Adipocyte (in vitro differentiated cells): ENCODE results near the gene AMIGO3.

Source experiments
- DNase-seq: peaks from one replicate; pipeline ENCODE4 v3.0.0-alpha.2; 2015; ENCODE audit warnings: low read depth
- H3K27me3 ChIP-seq: replicated peaks from 2 replicates; pipeline ENCODE4 v1.7.0; 2013; ENCODE audit warnings: mild to moderate bottlenecking, low read length, moderate library complexity; ENCODE audit not compliant: control insufficient read depth, insufficient read depth
- H3K36me3 ChIP-seq: 2 replicates; pipeline ENCODE4 v1.7.0; 2013; ENCODE audit warnings: low read length, mild to moderate bottlenecking, moderate library complexity; ENCODE audit not compliant: control insufficient read depth, insufficient read depth, severe bottlenecking
- H3K4me1 ChIP-seq: 2 replicates; pipeline ENCODE4 v1.7.0; 2013; ENCODE audit warnings: mild to moderate bottlenecking, low read length, moderate library complexity; ENCODE audit not compliant: control insufficient read depth, insufficient read depth
- H3K4me3 ChIP-seq: 2 replicates; pipeline ENCODE4 v1.7.0; 2013; ENCODE audit warnings: mild to moderate bottlenecking, low read length, moderate library complexity
- H3K9ac ChIP-seq: 2 replicates; pipeline ENCODE4 v1.7.0; 2013; ENCODE audit warnings: mild to moderate bottlenecking, low read length, moderate library complexity
- H3K9me3 ChIP-seq: 2 replicates; pipeline ENCODE4 v1.7.0; 2013; ENCODE audit warnings: mild to moderate bottlenecking, low read length, moderate library complexity; ENCODE audit not compliant: control insufficient read depth

The AMIGO3 gene

DNA sequence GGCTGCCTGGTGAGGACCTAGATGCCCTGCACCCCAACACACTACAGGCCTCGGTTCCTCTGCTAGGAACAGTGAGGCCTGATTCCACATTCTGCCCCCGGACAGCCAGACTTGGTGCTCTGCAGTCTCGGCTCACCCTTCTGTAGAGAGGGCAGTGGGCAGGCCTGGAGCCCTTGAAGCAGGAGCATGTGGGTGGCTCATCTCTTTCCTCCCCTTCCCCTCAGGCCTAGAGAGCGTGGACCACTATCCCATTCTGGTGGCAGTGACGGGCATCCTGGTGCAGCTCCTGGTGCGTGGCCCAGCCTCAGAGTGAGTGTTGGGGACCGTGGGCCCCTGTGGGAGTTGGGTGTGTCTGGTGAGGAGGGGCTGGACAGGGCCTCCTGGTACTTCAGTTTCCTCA lies 3.3 kb downstream of the AMIGO3 start:
- Histone ChIP-seq H3K4me1 (peaks cover 13% of the 10 kb centered on the region), H3K27me3 (no peaks in the 10 kb centered on the region), H3K36me3 (peaks cover 26% of the 10 kb centered on the region), H3K9me3 (no peaks in the 10 kb centered on the region), H3K9ac (no peak overlapping the region), H3K4me3 (no peak overlapping the region)
- DNase-seq: no peak

GRCh38 chr3:49715611-49716121 lies 3.8 kb downstream of the AMIGO3 start:
- H3K4me1 ChIP-seq: peaks cover 13% of the 10 kb centered on the region
- no peak for DNase-seq
- H3K36me3 ChIP-seq: peaks cover 24% of the 10 kb centered on the region
- H3K27me3 ChIP-seq: no peaks in the 10 kb centered on the region
- H3K4me3 ChIP-seq: no peak overlapping the region
- no peaks in the 10 kb centered on the region for H3K9me3 ChIP-seq
- H3K9ac ChIP-seq: no peak overlapping the region

DNA sequence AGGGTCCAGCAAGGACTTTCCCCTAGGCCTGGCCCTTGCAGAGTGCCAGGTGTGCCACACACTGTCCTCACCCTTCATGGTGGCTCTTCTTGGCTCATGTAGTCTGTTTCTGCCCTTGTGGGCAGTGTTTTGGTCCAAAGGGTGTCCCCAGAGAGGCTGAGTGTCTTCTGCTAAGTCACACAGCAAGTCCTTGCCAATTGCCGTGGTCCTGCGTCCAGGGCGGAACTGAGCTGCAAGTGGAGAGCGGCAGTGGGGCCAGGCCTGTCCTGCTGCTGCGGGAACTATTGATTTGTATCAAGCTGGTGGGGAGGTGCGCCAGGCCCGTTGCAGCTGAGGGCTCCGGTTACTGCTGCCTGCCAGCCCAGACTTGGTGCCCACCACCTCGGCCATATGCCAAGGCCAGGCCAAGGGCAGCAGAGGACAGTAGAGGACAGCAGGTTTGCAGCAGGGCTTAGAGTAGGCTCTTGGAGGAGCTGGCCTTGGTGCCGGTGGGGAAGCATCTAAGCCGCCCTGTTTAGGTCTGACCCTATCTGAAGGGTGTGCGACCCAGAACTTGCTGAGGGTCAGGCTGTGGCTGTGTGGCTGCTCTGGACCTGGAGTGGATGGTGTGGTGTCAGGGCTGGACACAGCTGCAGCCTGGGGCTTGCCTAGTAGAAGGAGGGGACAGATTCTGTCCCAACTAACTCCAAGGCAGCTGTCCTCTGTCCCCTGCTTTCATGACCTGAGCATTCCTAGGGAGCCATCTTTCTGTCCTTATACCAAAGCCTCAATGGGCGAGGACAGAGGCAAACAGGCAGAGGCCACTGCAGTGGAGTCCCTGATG lies 4.5 kb downstream of the AMIGO3 start:
- no peak for DNase-seq
- Histone ChIP-seq H3K9me3 (no peaks in the 10 kb centered on the region), H3K9ac (no peak overlapping the region), H3K36me3 (peaks cover 23% of the 10 kb centered on the region), H3K27me3 (no peaks in the 10 kb centered on the region), H3K4me1 (peaks cover 12% of the 10 kb centered on the region), H3K4me3 (no peak overlapping the region)

DNA sequence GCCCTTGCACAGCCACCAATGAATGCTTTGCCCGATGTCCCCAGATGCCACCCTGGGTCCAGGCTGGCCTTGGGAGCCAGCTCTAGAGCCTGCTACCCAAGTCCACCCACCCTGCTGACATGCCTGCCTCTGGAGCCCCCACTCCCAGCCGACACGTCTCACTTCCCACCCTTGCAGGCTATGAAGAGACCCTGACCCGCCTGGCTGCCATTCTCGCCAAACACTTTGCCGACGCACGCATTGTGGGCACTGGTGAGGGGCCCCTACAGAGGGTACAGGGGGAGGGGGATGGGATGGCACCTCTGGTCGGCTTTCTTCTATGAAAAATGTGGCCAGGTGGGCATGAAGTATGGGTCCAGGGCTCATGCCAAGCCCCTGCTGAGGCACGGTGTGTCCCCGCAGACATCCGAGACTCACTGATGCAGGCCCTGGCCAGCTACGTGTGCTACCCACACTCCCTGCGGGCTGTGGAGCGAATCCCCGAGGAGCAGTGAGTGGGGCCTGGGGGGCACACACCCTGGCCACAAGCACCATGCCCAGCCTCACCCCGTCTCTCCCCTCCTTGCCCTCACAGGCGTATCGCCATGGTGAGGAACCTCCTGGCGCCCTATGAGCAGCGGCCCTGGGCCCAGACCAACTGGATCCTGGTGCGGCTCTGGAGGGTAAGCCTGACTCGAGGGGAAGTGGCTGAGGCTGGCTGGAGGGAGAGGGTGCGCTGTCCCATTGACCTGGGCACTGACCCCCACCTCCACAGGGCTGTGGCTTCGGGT lies 6.0 kb downstream of the AMIGO3 start:
- Histone ChIP-seq H3K9me3 (no peaks in the 10 kb centered on the region), H3K36me3 (peaks cover 23% of the 10 kb centered on the region), H3K27me3 (no peaks in the 10 kb centered on the region), H3K9ac (no peak overlapping the region), H3K4me1 (peaks cover 2% of the 10 kb centered on the region), H3K4me3 (no peak overlapping the region)
- no peak for DNase-seq

DNA sequence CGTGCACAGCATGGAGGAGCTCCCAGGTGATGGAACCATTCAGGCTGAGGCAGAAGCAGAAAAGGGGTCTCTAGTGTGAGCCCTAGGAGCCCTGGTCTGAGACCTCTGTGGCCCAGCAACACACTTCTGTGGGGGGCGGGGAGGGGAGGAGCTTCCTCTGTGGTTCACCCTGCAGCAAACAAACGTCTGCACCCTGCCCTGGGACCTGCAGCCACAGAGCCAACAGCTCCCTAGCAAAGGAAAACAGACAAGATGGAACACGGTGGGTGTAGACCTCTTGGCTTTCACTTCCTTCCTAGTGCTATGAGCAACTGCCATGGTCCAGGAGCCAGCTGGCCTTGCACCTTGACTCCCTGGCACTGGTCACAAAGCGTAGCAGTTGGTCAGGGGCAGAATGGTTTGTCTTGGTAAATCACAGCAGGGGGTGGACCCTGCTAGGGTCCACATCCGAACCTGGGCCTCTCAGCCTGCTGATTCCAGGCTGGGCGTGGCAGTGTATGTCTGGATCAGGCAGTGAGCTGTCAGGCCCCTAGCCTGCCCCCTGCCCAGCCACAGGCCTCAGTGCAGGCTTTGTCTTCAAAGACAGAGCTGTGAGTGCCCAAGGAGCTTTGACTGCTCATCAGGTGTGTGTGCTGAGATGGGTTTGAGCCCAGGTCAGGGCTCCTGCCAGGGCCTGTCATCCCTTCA lies 6.7 kb downstream of the AMIGO3 start:
- H3K9ac ChIP-seq: no peak overlapping the region
- no peaks in the 10 kb centered on the region for H3K27me3 ChIP-seq
- no peak overlapping the region for H3K4me3 ChIP-seq
- H3K36me3 ChIP-seq: peaks cover 23% of the 10 kb centered on the region
- DNase-seq: no peak
- no peaks in the 10 kb centered on the region for H3K9me3 ChIP-seq
- no peaks in the 10 kb centered on the region for H3K4me1 ChIP-seq

- no peaks in the 10 kb centered on the region for H3K9me3 ChIP-seq
- H3K9ac ChIP-seq: no peak overlapping the region
- peaks cover 26% of the 10 kb centered on the region for H3K36me3 ChIP-seq
- no peak overlapping the region for H3K4me3 ChIP-seq
- DNase-seq: no peak
- no peaks in the 10 kb centered on the region for H3K4me1 ChIP-seq
- no peaks in the 10 kb centered on the region for H3K27me3 ChIP-seq
Observed at GRCh38 chr3:49712166-49712565, 7.3 kb downstream of the AMIGO3 start.

DNA sequence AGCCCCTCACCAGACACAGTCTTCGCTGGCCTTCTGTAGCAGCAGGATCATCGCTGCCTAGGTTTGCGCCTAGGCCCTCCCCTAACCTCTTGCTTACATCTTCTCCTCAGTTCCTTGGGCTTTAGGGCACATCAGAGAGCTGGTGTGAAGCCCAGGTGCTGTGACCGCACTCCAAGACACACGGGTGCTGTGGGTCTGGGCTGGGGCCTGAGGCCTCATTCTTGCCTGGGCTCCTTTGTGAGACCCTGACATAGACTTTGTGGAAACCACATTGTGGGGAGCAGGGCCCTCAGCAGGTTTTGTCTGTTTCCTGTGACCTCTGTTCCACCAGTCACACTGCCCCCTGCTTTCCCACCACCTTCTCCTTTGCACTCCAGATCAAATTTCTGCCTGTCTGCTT lies 8.0 kb downstream of the AMIGO3 start:
- Histone ChIP-seq H3K4me1 (no peaks in the 10 kb centered on the region), H3K9me3 (no peaks in the 10 kb centered on the region), H3K27me3 (no peaks in the 10 kb centered on the region), H3K9ac (no peak overlapping the region), H3K4me3 (no peak overlapping the region), H3K36me3 (peaks cover 33% of the 10 kb centered on the region)
- DNase-seq: no peak

DNA sequence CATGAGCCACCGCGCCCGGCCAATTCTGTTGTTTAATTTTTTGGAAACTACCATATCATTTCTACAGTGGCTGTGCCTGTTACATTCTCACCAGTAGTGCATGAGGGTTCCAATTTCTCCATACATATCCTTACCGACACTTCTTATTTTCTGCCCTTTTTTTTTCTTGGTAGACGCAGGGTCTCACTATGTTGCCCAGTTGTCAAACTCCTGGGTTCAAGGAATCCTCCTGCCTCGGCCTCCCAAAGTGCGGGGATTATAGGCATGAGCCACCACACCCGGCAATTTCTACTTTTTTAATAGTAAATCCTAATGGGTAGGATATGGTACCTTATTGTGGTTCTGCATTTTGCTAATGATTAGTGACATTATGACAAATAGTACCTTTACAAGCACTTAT lies 9.6 kb downstream of the AMIGO3 start:
- no peaks in the 10 kb centered on the region for H3K27me3 ChIP-seq
- H3K4me3 ChIP-seq: no peak overlapping the region
- peaks cover 41% of the 10 kb centered on the region for H3K36me3 ChIP-seq
- no peaks in the 10 kb centered on the region for H3K9me3 ChIP-seq
- H3K4me1 ChIP-seq: no peaks in the 10 kb centered on the region
- DNase-seq: no peak
- H3K9ac ChIP-seq: no peak overlapping the region

DNA sequence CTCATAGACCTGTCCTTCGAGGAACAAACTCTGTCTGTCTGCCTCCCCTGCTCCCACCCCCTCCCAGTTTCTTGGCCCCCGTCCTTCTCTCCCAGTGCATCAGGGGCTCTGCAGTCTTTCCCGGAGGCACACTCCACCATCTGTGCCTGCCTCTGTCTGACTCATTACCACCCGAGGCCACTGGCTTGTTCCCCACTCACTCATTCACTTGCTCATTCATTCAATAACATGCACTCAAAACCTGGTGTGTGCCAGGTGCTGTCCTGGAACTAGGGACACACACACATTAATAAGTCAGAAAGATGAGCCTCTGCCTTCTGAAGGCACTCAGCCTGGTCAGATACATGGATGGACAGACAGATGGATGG lies 12.4 kb downstream of the AMIGO3 start:
- Histone ChIP-seq H3K36me3 (peaks cover 46% of the 10 kb centered on the region), H3K9ac (no peak overlapping the region), H3K4me1 (no peaks in the 10 kb centered on the region), H3K9me3 (no peaks in the 10 kb centered on the region), H3K4me3 (no peak overlapping the region), H3K27me3 (no peaks in the 10 kb centered on the region)
- no peak for DNase-seq

- H3K4me1 ChIP-seq: no peaks in the 10 kb centered on the region
- H3K27me3 ChIP-seq: no peaks in the 10 kb centered on the region
- H3K36me3 ChIP-seq: peaks cover 43% of the 10 kb centered on the region
- no peaks in the 10 kb centered on the region for H3K9me3 ChIP-seq
- no peak for DNase-seq
- H3K4me3 ChIP-seq: no peak overlapping the region
- H3K9ac ChIP-seq: no peak overlapping the region
Observed at GRCh38 chr3:49706456-49707112, 12.9 kb downstream of the AMIGO3 start.
